Left ventricle myocardium superior (tissue), 1 donor: Measurements from ENCODE around the gene KRTAP13-3. TPM values are rescaled to one million over a fixed set of nuclear protein-coding genes. Genes with fewer than 3 reads are reported as not detected.

Experiments used
- ATAC-seq: fragments of 200-7000 bp; cut with Tn5 transposase; one replicate; pipeline ENCODE4 v1.9.1; 2020; ENCODE audit warnings: mild to moderate bottlenecking, moderate library complexity
- DNase-seq: peaks from one replicate; pipeline ENCODE4 v3.0.0-alpha.2; 2020
- intact Hi-C: fragments of 100-400 bp; cut with micrococcal nuclease; formaldehyde crosslinking; loops from one replicate; pipeline ENCODE4 v1.11.0; 2022
- long read RNA-seq: library from polyadenylated mRNA; unstranded; transcript quantifications from one replicate; pipeline ENCODE4 v2.0.0, GENCODE V29; 2021
- total RNA-seq: library from RNA; stranded (reverse); fragmentation: NEBNext Ultra II Directional; extraction: Animal tissue kit (Norgen Biotek cat#: 25700); gene quantifications from one replicate; pipeline ENCODE4 v1.2.1, GENCODE V29; 2021
- donor health status: DM: no; HTN: yes; CAD: no; lungs with severe emphysema.

The KRTAP13-3 gene, protein sequence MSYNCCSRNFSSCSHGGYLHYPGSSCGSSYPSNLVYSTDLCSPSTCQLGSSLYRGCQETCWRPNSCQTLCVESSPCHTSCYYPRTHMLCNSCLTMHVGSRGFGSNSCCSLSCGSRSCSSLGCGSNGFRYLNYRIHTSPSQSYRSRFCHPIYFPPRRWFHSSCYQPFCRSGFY
- total RNA-seq, result not detected
- long read RNA-seq, result 0 reads

DNA sequence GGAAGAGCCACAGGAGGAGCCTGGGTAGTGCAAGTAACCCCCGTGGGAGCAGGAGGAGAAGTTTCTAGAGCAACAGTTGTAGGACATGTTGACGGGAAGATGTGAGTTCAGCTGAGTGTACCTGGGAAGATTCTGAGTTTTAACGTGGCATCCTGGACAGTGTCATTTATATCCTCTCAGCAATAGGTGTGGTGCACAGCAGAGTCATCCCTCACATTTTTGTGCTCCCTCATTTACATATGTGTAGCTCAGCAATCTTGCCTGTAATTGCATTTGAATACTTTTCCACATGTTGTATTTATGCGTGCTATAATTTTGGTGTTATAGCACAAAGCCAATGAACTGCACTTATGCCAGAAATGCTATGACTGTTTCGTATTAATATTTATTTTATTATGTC lies at the start of gene KRTAP13-3:
Gene KRTAP13-3 (minus strand): TSS at position 101 of the 400 bp plus-strand sequence. CDS start 14 bp downstream, at position 87.
- intact Hi-C loops, result no loop called here
- DNase-seq, result no peak
- no peak for ATAC-seq

DNA sequence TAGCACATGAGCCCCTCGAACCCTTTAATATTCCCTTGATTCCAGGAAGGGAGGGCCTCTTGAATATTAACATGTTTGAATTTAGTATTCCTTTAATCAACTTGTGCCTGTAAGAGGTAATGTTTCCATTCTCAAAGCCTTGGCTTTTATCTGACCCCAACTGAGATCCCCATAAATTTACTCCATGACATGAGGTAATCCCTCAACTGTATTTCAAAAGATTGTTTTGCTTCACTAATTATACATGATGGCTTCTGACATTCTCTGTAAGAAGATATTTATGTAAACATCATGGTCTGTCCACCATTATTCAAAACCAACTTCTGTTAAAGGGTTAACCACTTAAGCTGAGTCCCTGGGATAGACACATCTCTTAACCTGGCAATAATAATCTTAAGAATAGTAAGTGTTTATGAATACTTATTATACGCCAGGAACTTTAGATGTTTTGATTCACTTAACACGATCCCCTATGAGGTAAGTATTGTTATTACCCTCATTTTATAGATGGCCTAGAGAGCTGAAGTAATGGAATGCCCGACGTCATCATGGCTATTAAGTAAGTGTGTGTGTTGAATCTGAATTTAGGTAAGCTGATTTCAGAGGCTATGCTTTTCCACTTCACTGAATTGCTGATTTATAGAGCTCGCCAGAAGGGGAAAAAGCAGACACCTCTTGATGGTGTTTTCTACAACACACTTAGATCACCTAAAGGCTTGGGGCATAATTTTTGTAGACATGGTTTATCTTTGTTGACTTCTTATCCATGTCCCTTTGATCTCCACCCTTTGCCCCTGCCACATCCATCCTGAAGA lies 43.4 kb upstream of the KRTAP13-3 start:
- ATAC-seq (no peak), DNase-seq (no peak)
- intact Hi-C loops, result no loop called here

DNA sequence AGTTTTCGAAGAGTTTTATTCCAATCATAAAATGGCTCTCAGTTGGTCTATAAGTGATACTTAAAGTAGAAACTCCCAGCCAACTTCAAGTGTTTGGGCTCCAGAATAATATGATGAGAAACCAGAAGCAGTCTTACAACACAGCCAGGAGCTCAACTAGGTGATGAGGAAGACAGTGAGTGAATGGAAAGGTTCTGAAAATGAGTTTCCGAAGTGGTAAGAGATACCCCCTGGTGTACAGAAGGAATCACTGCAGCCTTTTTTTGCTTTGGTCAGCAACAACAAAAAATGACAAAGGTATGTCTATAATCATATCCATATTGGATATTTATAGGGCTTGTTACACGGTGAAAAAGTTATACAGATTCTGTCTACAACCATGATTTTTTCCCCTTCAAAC lies 38.0 kb upstream of the KRTAP13-3 start:
- no peak for ATAC-seq
- no peak for DNase-seq
- intact Hi-C loops, result no loop called here

- ATAC-seq (no peak), DNase-seq (no peak)
- intact Hi-C loops, result no loop called here
Observed at GRCh38 chr21:30448514-30448913, 22.8 kb upstream of the KRTAP13-3 start.

DNA sequence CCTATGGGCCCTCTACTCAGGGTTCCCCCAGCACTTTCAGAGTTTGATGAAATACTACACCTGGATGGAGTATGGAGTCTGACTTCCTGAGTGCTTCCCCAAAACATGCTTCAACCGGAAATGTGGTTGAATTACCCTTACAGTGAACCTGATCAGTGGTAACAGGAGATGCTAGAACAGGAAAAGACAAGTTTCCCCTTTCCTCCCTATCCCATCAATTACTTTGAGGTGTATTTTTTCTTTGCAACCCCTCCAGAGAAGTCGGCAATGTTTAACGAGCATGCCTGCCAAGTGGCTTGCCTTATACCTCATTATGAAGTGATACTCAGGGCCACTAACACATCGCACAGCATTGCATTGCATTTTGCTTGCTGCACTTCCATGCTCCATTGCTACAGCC lies 21.3 kb upstream of the KRTAP13-3 start:
- ATAC-seq (no peak), DNase-seq (no peak)
- intact Hi-C loops, result no loop called here

- DNase-seq (no peak), ATAC-seq (peak; percentile 78)
- intact Hi-C loops, result loop anchor here (2.0 to 5.0 kb wide), 2 partner anchors 289 to 643 kb away; no protein-coding TSS in a partner anchor
Observed at GRCh38 chr21:30444204-30444603, 18.5 kb upstream of the KRTAP13-3 start.

GRCh38 chr21:30443226-30443625 lies 17.5 kb upstream of the KRTAP13-3 start:
- DNase-seq (no peak), ATAC-seq (no peak)
- intact Hi-C loops, result loop anchor here (5.0 kb wide), 1 partner anchor 644 kb away; no protein-coding TSS in a partner anchor

GRCh38 chr21:30439975-30440374 lies 14.2 kb upstream of the KRTAP13-3 start, which contains the start of gene KRTAP15-1:
Gene KRTAP15-1, plus strand, starts transcription at chr21:30440275. Its CDS starts 53 bp downstream, at chr21:30440328.
- ATAC-seq (no peak), DNase-seq (no peak)
- intact Hi-C loops, result loop anchor here (5.0 kb wide), 1 partner anchor 647 kb away; no protein-coding TSS in a partner anchor

DNA sequence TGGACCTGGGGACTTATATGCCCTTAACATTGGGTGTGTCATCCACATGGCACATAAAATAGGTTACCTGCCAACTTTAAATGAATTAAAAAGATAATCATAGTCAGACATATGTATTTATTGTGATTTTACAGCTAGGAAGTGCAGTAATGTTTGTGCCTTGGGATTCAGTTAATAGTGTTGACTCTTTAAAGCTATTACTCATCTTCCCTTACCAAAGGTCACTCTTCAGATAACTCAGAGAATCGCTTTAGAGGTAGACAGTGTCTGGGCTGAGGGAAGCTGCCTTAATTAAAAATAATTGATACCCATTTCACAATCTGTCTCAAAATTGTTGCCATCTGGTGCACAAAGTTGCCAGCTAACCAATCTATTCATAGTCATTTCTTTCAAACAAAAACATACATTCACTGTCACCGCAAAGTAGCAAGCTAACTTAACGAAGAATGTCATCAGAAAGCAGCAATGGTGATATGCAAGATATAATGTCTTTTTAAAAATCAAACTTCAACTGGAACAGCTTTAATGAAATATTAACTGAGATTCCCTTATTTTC lies 11.4 kb upstream of the KRTAP13-3 start:
- no peak for ATAC-seq
- DNase-seq, result no peak
- intact Hi-C loops, result no loop called here

GRCh38 chr21:30434033-30434631 lies 8.4 kb upstream of the KRTAP13-3 start:
- no peak for ATAC-seq
- intact Hi-C loops, result no loop called here
- DNase-seq, result no peak

DNA sequence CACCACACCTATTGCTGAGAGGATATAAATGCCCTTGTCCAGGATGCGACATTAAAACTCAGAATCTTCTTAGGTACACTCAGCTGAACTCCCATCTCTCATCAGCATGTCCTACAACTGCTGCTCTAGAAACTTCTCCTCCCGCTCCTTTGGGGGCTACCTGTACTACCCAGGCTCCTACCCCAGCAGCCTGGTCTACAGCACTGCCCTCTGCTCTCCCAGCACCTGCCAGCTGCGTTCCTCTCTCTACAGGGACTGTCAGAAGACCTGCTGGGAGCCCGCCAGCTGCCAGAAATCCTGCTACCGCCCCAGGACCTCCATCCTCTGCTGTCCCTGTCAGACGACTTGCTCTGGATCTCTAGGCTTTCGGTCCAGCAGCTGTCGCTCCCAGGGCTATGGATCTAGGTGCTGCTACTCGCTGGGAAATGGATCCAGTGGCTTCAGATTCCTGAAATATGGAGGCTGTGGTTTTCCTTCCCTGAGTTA lies 4.5 kb upstream of the KRTAP13-3 start, which contains the start of gene KRTAP13-4:
Gene KRTAP13-4 (plus strand): TSS at position 51 of the 486 bp plus-strand sequence. CDS start 56 bp downstream, at position 107.
- ATAC-seq, result no peak
- no peak for DNase-seq
- intact Hi-C loops, result no loop called here

DNA sequence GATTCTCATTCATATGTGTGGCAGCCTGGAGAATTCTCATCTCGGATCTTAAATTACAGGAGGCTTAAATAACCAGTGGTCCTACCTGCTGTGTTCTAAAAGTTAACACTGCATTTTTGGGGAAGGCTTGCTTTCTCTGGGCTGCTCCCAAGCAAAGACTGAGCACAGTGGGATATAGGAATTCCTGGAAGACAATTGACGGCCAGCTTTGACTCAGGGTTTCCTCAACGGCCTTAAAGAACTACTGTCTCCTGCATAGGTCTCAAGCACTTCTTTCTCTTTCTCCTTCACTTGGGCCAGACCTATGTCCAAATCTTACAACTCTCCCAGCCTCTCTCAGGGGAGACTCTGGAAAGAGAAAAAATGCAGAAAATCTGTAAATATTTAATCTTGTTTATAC lies 1.0 kb upstream of the KRTAP13-3 start:
- ATAC-seq (no peak), DNase-seq (no peak)
- intact Hi-C loops, result no loop called here

- DNase-seq (no peak), ATAC-seq (no peak)
- intact Hi-C loops, result no loop called here
Observed at GRCh38 chr21:30415993-30416392, 9.7 kb downstream of the KRTAP13-3 start.

GRCh38 chr21:30408782-30409494 lies 16.8 kb downstream of the KRTAP13-3 start:
- DNase-seq (peak; percentile 45), ATAC-seq (peak; percentile 59)
- intact Hi-C loops, result no loop called here

DNA sequence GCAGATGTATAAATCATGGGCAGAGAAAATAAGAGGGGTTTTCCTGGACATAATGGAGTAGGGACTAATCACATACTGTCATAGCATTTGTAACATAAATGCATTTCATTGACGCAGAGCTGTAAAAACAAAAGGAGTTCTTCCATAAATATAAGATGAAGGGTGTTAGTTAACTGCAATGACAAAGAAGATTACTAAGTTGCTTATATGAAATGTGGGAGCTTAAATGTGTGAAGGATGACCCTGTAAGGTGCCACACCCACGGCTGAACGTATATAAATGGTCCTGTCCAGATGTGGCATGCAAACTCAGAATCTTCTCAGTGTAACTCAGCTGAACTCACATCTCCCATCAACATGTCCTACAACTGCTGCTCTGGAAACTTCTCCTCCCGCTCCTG lies 30.0 kb downstream of the KRTAP13-3 start, which contains the start of gene KRTAP13-1:
Gene KRTAP13-1 (plus strand): TSS at position 301 of the 400 bp plus-strand sequence. CDS start 56 bp downstream, at position 357.
- DNase-seq (no peak), ATAC-seq (no peak)
- intact Hi-C loops, result no loop called here

- DNase-seq (no peak), ATAC-seq (peak; percentile 54)
- intact Hi-C loops, result no loop called here
Observed at GRCh38 chr21:30391492-30392025, 34.2 kb downstream of the KRTAP13-3 start.

DNA sequence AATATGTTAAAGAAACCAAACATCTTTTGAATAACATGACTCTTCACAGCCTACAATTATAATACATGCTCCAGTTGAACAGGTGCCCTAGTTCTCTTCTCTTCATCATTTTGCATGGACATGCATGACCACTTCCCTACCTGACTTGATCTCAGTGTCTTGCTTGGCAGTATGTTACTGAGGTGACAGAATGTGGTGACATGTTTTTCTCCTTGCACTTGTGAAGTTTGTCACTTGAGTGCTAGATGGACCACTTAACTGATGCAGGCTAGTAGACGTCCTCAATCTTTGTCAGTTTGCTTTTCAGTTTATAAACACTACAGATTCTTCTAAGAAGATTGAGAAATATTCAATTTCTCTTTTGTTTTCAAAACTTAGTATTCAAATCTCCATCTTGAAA lies 43.5 kb downstream of the KRTAP13-3 start:
- no peak for ATAC-seq
- intact Hi-C loops, result no loop called here

More for the DNA sequence above, 43.5 kb downstream of the KRTAP13-3 start:
- DNase-seq, result no peak
